Measurements from ENCODE around the gene ADAP1.

Gene ADAP1

DNA sequence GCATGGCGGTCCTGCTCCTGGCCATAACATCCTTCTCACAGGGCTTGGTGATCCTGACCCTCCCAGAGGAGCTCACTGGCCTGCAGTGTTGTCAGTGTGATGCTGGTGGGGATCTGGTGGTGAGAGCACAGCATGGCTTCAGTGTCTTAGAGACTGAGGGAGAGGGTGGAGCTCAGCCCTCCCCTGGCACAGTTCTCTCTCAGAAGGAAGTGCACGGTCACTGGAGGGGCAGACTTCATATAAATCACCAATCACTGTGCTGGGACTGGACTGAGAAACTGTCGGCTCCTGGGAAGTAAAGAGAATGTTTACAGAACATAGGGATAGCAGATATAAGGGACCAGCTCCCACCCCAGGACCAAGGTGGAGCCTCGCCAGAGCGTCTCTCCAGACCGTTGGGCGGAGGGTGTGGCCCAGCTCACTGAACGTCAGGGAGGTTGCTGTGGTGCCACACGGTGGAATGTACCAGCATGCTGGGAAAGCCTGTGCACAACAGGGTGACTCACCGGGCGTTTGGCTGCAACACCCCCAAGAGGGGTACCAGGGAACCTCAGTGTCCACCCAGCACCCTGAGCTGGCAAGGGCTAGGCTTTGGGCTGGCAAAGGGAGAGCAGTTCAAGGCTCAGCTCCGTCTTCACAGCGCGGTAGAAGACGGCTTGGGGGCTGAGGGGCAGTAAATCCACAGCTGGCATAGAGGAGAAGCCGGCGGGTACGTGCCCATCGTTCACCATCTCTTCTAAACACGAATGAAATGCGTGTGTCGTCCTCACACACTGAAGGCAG lies 86.9 kb downstream of the ADAP1 start:
- no peak for DNase-seq (ENCODE audit: low read depth in 2 of 2, low spot score in 1 of 2)

DNA sequence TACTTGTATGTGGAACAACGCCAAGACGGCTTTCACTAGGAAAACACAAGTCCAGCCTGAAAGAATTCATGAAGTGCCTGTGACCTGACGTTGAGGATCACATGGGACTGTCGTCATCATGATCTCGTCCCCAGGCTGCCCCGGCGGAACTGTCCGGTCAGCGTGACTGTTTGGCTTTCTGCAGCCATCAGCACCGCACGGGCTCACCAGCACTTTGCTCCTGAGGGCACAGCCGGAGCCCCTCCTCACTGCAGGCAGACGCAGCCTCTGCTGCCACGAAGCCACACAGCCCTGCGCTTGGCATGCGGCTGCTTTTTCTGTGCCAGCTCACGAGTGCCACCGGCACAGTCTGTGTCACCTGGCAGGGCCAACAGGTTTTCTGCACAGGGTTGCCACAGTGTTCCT lies 87.5 kb downstream of the ADAP1 start:
- no peak for DNase-seq (ENCODE audit: low read depth in 2 of 2, low spot score in 1 of 2)

- DNase-seq (ENCODE audit: low read depth in 2 of 2, low spot score in 1 of 2), result no peak
Observed at GRCh38 chr7:865921-866320, 88.6 kb downstream of the ADAP1 start.

GRCh38 chr7:863106-863505 lies 91.4 kb downstream of the ADAP1 start:
- no peak for DNase-seq (ENCODE audit: low read depth in 2 of 2, low spot score in 1 of 2)

DNA sequence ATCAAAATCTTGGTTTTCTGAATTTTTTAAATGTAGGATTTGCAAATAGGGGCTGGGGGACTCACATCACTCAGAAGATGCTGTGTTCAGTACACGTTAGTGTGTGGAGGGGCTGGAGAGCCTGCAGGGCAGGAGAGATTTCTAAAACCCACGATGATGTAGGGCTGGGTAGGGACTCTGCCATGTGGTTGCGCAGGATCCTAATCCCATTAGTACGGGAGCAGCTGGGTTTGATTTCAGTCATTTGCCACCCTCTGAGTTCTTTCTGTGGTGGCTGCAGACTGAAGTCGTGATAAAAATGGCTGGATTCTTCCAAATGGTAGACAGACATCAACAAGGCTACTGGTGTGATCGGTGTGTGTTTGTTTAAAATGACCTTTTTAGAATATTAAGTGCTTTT lies 92.3 kb downstream of the ADAP1 start:
- no peak for DNase-seq (ENCODE audit: low read depth in 2 of 2, low spot score in 1 of 2)

DNA sequence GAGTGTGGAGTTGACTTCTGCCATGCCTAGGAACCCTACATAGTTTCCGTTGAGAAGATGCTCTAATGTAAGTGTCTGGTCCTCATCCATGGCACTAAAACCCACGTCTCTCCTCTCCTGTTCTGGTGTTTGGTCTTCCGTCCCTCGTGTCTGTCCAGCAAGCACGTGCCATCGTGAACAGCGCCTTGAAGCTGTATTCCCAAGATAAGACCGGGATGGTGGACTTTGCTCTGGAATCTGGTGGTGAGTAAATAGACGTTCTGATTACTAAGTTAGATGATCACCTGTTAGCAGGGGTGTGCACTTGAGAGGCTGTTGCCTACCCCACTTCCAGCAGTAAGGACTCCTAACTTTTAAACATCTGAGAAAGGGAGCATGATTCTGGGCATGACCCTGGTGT lies 93.3 kb downstream of the ADAP1 start:
- DNase-seq (ENCODE audit: low read depth in 2 of 2, low spot score in 1 of 2), result no peak

DNA sequence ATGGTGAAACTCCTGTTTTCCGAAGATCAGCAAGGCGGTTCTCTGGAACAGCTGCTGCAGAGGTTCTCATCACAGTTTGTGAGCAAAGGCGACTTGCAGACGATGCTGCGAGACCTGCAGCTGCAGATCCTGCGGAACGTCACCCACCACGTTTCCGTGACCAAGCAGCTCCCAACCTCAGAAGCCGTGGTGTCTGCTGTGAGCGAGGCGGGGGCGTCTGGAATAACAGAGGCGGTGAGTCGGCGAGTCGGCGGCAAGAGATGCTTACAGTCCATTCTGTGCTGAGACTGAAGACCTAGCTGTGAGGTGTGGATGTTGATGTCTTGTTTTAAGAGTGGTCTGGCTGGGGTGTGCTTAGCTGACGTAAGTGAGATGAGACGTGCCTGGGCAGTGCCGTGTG lies 94.3 kb downstream of the ADAP1 start:
- DNase-seq (ENCODE audit: low read depth in 2 of 2, low spot score in 1 of 2), result no peak

GRCh38 chr7:859359-860030 lies 95.0 kb downstream of the ADAP1 start:
- DNase-seq (ENCODE audit: low read depth in 2 of 2, low spot score in 1 of 2), result no peak

DNA sequence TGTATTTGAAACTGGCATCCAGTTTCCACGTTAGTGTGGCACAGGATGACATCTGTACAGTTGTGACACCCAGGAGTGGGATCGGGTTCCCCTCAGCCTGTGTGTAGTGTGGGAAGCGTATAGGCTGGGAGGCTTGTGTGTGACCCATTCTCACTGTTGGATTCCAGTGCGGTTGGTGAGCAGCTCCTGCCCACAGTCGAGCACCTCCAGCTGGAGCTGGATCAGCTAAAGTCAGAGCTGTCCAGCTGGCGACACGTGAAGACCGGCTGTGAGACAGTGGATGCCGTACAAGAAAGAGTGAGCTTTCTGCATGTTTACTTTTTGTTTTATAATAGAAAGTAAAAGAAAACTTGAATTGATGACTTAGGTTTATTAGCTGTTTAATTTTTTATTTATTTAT lies 96.8 kb downstream of the ADAP1 start:
- DNase-seq (ENCODE audit: low read depth in 2 of 2, low spot score in 1 of 2), result no peak

- no peak for DNase-seq (ENCODE audit: low read depth in 2 of 2, low spot score in 1 of 2)
Observed at GRCh38 chr7:856444-857095, 97.9 kb downstream of the ADAP1 start.

GRCh38 chr7:855686-856369 lies 98.7 kb downstream of the ADAP1 start:
- DNase-seq (ENCODE audit: low read depth in 2 of 2, low spot score in 1 of 2), result no peak

GRCh38 chr7:854118-854775 lies 100.2 kb downstream of the ADAP1 start:
- DNase-seq (ENCODE audit: low read depth in 2 of 2, low spot score in 1 of 2), result no peak

GRCh38 chr7:853366-854117 lies 100.9 kb downstream of the ADAP1 start:
- DNase-seq (ENCODE audit: low read depth in 2 of 2, low spot score in 1 of 2), result no peak

DNA sequence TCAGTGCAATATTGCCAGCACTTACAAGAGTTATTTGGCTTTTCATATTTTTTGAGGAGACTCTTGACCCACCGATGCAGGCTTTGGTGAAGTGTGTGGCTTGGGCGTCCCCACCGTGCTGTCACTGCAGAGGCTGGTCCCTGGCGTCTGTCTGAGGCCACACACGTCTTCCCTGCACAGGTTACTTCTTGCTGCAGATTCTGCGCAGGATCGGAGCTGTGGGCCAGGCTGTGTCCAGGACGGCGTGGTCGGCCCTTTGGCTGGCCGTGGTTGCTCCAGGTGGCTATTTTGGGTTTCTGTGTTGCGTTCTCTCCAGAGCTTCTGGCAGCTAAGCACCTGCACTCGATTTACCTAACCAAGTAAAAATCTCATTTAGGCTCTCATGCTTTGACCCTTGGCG lies 103.3 kb downstream of the ADAP1 start:
- no peak for DNase-seq (ENCODE audit: low read depth in 2 of 2, low spot score in 1 of 2)

DNA sequence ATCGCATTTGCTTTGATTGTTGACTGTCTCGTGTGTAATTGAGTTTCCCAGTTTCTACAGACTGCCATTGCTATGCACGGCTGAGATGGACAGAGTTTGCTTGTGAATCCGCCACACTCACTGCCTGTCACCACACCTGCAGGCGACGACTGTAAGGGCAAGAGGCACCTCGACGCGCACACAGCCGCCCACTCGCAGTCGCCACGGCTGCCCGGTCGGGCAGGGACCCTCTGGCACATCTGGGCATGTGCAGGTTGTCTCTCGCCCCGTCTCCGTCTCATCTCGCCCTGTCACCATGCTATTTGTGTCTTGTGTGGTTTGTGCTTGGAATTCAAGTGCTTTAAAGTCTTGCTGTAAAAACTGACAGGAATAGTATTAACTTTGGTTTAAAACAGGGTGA lies 104.7 kb downstream of the ADAP1 start:
- DNase-seq (ENCODE audit: low read depth in 2 of 2, low spot score in 1 of 2), result no peak

GRCh38 chr7:849145-849544 lies 105.3 kb downstream of the ADAP1 start:
- DNase-seq (ENCODE audit: low read depth in 2 of 2, low spot score in 1 of 2), result no peak

Measured in stimulated activated CD8-positive, alpha-beta memory T cell treated with anti-CD3 and anti-CD28 coated beads, Interleukin-4, amount 100 ng/mL, for 1 hour (primary cell).